GM19468 (cell line): Measurements from ENCODE around the gene MAPKAPK2.

Source experiments
- ATAC-seq: cut with Tn5 transposase; IDR thresholded peaks from one replicate; pipeline ENCODE4 v1.9.1; 2021; ENCODE audit warnings: mild to moderate bottlenecking, moderate library complexity, moderate number of reproducible peaks; ENCODE audit not compliant: unreplicated experiment; ENCODE audit errors: extremely low read depth

MAPKAPK2 gene

DNA sequence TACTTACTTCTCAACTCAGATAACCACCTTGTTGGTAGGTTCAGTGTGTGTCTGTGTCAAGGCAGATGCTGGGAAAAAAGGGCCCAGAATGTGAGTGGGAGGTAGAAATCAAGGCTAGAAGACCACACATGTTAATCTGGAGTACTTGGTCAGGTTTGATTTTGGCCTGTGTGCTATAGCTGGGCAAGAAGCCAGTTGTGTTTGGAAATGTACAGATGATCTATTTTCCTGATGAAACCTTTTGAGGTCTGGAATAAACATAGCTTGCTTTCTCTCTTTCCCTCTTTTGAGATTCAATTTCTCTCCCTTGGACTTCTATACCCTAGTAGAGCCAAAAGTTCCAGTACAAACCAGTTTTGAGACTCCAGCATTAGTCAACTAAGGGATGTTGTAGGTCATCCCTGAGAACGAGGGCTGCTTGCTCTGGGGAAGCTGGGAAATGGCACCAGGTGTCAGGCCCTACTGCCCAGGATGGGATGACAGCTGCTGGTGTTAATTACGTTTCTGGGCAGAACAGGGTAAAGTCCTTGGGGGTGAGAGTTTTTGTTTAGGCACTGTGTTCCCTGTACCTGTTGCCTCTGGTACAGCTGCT, 15.8 kb downstream of the MAPKAPK2 start:
- ATAC-seq = no peak

DNA sequence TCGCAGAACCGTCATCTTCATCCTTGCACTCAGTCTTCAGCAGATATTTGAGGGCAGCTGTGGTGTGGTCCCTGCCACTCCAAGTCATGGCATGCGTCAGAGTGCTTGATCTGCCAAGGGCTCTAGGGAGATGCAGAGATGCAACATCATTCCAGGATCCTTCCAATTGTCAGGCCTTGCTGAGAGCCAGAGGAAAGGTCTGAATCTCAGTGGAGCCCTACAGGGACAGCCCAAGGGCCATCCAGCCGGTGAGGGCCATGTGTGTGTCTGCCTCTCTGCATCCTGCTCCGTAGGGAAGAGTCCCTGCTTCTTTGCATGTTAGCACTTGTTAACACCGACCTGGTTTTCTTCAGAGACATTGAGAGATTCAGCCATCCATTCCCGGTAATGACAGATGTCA, 17.6 kb downstream of the MAPKAPK2 start:
- ATAC-seq = no peak

DNA sequence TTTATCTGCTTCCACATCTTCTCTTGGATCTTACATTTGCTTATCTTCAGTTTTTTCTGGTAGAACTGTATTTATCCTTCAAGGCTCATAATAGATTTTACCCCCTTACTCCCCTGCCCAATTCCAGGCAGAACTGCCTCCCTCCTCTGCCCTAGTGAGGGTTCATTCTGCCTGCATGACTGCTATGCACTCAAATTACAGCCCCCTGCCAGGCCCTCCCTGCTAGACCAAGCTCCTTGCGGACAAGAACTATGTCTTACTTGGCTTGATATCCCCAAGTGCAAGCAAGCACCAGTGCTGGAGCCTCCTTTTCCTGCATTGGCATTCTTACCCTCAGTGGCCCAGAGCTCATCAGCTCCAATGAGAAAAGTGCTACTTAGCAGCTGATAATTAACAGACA, 18.1 kb downstream of the MAPKAPK2 start:
- ATAC-seq = no peak

DNA sequence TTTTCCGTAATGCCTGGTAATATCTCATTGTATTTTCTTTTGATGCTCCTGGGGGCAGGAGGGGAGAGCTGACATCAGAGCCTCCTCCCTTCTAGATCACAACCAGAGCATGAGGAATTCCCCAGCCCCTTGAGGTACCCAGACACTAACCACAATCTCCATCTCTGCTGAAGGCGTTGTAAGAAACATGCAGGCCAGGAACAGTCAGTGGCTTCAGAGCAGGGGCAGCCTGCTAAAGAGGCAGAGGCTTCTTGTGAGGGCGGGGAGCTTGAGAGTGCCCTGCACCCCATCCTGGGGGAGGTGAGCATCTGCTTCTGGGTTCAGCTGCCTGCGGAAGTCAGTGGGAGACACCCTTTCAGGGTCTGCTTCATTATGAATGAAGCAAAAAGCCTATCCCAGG, 19.0 kb downstream of the MAPKAPK2 start:
- no peak for ATAC-seq

DNA sequence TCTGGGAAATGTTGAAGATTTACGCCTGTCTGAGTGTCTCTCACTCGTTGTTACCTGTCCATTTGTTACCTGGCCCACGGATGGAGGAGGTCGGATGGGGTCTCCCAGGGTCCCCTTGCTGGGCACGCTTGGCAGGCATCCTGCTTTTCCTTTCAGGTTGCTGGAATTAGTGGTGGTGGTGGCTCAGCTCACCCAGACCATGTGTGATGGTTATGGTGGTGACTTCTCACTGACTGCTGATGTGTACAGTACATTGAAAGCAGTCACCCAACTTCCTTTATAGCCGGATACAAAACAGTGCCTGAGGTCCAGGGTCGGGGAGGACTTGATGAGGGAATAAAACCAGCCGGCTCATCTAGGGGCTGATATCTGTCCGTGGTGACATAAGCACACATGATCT, 19.5 kb downstream of the MAPKAPK2 start:
- ATAC-seq = no peak

DNA sequence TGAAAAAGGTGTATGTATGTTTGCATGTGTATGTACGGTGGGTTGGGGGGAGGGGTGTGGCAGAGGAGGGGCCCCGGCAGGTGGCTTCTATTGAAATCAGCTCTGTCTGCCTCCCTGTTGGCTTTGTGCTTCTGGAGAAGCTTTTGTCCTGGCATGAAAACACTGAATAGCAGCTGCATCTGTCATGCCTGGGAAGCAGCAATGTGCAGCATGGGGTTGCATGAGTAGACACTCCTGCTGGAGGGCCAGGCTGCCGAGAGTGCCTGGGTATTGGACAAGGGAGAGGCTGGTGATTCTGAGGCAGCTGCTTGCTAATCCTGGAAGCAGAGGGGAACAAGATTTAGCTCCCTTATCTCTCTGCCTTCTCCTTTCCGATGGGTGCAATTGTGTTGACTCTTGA, 20.5 kb downstream of the MAPKAPK2 start:
- ATAC-seq = no peak

DNA sequence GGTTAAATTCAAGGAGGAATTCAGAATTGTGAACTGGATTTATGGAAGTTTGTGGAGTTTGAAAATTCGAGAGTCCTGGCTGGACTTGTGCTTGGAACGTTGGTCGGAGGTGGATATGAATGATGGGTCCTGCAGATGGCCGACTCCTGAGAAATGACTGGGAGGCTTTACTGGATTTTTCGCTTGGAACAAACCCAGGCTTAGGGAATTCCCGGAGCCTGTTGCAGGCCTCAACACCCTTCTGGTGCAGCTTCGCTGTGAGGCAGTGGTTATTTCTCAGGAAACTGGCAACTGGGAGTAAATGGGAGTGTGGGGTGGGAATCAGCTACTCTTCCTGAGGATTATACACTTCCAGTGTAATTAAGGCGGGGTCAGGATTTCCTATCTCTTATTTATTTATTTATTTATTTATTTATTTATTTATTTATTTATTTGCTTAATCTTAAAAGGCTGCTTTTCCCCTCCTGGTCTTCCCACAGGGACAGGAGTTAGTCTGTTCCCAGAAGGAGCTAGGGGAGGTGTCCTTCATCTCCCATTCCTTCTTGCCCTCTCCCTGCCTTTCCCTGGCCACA, 21.1 kb downstream of the MAPKAPK2 start:
- no peak for ATAC-seq

DNA sequence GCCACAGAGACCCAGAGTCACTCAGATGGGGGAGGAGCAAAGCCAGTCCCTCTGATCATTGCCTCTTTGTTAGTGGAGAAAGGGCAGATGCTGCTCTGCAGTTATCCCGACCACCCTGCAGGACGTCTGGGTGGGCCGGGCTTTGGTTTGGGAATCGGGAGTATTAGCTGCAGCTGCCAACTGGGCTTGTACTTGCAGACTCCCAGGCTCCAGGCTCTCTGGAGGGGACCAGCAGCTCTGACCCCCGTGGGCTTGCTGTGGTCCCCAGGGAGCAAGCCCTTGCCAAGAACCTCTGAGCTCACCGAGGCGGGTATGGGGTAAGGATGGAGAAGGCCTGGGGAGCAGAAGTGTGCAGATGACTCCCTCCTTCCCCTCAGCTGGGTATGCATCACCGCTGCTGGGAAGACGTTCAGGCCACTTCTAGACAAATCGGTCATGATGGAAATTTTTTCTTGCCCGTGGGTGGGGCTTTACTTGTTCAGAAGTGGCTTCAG, 21.6 kb downstream of the MAPKAPK2 start:
- no peak for ATAC-seq

DNA sequence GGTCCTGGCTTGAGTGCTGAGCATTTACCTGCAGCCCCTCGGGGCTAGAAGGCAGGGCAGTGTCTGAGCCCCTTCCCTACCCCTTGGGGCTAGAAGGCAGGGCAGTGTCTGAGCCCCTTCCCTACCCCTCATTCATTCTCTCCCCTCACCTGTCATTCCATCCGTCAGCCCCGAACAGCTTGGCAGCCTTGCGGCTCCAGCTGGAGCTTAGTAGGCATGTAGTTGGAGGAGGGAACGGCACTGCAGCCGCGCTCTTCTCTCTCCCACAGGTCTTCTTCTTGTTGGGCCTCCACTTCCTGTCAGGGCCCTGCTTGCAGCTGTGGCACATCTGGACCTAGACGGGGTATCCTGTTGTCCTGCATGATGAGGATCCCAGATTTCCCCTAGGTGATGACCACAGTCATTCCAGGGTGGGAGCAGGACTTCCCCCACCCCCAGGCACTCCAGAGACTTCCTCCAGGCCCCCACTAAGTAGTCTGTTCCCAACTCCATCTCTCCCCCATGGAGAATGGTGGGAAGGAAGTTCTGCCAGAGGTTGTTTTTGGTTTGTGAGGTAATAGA, 22.2 kb downstream of the MAPKAPK2 start:
- no peak for ATAC-seq

DNA sequence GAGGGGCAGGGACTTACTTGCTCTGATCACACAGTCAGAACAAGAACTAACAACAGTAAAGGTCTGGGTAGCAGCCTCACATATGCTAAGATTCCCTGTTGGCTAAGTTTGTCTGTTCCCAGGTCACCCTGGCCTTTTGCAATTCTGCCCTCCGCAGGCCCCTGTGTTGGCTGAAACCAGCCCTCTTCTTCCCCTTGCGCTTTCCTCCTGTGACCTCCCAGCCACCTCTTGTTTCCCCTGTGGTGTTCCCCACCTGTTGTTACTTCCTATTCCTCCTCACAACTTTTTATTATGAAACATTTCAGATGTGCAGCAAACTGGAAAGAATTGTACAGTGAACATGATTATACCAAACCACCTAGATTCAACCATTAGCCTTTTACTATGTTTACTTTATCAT, 23.4 kb downstream of the MAPKAPK2 start:
- peak; percentile 36 for ATAC-seq

DNA sequence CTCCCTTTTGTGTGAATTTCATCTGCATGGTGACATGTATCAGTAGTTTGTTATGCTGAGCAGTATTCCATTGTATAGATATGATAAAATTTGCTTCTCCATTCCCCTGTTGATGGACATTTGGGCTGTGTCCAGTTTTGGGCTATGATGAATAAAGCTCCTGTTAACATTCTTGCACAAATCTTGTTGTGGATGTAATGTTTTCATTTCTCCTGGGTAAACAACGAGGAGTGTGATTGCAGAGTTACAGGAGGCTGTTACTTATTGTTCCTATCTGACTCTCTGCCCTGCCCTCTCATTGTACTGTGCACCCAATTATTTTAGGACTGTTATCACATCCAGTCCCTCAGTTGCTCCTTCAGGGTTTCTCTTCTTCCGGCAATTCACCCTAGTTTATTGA, 24.2 kb downstream of the MAPKAPK2 start:
- no peak for ATAC-seq

DNA sequence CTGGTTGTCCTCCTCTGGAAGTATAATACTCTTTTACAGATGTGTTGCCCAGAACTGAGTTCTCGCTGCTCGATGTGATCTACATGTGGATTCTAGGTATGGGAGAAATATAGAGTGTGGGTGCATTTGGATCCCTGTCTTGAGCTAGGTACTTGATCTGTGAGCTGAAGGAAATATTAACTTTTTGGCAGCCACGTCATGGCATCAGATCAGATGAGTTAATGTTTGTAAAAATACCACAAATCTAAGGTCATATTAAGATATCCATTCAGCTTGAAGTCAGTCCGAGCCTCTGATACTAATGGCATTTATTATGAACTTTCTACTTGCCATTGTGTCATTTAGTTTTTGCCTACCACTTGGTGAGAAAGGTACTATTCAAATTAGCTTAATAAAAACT, 24.6 kb downstream of the MAPKAPK2 start:
- no peak for ATAC-seq

DNA sequence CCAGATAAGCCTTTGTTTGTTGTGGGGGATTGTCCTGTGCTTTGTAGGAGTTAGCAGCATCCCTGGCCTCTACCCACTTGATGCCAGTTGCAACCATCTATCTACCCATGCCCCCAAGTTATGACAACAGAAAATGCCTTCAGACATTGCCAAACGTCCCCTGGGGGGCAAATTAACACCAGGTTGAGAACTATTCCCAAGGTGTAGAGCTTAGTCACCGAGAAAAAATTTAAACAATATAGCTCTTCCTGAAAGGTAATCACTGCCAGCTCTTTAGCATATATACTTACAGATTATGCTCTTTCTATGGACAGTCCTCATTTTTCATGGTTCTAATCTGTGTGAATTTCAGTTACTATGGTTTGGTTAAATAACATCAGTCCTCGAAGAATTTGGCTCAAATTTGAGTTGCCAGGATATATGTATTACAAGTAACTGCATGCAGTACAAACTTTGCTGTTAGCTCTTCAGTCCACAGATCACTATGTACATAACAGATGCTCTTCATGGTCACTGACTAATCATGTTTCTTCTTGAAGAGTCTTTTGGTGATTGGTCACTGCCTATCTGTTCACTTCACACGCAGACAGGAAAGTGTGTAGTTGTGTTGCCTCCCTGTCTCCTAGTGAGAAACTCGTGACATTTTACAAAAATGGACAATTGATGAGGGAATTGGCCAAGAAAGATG, 25.2 kb downstream of the MAPKAPK2 start:
- ATAC-seq = no peak

DNA sequence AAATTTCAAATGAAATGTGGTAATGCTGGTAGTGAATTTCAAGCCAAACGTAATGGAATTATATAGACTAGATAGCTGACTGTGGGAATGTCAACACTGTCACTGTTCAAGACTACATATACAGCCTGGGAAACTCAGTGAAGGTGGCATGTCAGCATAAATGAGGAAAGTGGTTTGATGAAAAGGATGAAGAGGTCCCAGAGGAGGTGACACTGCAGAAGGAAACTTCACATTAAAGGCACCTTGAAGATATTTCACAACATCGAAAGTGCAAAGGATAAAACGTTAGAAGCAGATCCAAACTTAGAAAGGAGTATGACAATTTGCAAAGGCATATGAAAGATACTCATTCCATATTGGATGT, 25.7 kb downstream of the MAPKAPK2 start:
- ATAC-seq = no peak

DNA sequence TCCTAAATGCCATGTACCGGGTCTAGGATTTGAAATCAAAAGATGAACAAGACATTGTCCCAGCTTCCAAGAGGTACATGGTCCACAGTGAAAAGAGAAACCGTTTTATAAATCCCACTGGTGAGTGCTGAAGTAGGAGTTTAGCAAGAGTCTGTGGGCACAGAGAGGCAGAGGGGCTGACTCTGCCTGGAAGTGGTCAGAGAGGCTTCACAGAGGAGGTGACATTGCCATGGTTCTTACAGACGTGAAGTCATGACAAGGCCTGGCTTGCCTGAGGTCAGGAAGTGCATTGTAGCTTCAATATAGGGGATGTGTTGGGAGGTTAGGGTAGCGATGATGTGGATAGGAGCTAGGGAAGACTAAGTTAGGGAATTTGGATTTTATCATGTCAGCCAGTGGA, 28.4 kb downstream of the MAPKAPK2 start:
- ATAC-seq = no peak

DNA sequence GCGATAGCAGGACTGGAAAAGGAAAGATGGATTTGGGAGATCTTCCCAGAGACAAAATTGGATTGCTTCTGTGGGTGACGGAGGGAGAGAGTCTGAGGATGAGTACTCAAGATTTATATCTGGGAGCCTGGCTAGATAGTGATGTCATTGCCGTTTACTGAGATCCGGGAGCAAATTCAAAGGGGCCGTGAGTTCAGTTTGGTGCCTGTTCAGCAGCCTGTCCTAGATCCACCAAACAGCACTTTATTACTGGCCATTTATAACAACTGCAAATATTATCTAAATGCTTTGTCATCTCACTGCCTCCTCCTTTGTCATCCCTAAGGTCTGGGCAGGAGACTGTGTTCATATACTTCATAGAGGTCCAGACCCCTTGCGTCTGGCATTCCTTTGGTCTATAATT, 29.2 kb downstream of the MAPKAPK2 start:
- ATAC-seq = no peak

DNA sequence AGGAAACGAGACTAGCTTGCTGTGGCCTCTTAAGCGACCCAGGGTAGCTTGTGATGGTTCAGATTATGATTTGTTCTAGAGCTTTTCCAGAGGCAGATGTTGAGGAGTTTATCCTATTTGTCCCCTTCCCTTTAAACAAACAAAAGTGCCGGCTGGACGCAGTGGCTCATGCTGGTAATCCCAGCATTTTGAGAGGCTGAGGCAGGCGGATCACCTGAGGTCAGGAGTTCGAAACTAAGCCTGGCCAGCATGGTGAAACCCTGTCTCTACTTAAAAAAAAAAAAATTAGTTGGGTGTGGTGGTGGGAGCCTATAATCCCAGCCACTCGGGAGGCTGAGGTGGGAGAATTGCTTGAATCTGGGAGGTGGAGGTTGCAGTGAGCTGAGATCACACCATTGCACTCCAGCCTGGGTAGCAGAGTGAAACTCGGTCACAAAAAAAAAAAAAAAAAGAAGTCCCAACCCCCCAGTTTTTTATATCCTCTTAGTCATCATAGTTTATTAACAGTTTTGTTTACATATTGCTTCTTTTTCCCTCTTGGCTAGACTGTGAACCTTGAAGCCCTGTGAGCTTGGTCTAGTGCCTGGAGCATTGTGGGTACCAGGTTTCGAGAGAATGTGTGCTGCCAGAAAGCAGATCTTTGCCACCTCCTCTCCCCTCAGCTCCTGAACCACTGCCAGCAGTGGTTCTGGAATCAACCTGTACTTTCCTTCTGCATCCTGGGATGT, 29.8 kb downstream of the MAPKAPK2 start:
- ATAC-seq = no peak

DNA sequence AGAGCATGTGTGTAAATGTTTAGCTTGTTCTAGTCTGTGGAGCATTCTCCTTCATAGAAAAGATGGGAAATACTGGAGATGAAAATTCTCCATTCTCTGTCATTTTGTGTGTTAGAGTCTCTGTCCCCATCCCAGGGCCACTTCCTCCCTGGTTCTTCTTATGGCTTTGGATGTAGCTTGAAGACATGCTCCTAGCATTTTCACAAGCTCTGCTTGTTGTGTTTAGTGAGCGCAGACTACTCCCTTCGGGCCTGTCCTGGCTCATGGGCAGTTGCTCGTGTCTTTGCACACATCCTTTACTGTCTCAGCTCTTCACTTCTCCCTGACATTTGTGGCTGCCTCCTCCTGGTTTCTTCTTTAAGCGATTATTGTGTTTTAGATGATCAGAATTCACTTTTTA, 30.4 kb downstream of the MAPKAPK2 start:
- no peak for ATAC-seq

DNA sequence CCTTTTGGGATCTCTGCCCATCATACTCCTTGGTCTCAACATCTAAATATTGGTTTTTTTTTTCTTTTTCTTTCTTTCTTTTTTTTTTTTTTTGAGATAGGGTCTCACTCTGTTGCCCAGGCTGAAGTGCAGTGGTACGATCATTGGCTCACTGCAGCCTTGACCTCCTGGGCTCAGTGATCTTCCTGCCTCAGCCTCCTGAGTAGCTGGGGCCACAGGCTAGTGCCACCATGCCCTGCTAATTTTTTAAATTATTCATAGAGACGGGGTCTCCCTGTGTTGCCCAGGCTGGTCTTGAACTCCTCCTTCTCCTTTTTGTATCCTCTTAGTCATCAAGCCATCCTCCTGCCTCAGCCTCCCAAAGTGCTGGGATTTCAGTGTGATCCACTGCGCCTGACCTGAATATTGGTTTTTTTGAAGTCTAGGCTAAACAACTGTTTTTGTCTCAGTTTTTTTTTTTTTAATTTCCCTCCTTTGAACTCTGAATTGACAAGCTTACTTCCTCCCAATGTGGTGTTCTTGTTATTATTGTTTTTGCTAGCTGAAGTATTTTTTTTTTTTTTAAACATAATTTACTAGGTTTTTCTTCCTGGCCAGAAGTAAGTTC, 30.9 kb downstream of the MAPKAPK2 start:
- no peak for ATAC-seq

DNA sequence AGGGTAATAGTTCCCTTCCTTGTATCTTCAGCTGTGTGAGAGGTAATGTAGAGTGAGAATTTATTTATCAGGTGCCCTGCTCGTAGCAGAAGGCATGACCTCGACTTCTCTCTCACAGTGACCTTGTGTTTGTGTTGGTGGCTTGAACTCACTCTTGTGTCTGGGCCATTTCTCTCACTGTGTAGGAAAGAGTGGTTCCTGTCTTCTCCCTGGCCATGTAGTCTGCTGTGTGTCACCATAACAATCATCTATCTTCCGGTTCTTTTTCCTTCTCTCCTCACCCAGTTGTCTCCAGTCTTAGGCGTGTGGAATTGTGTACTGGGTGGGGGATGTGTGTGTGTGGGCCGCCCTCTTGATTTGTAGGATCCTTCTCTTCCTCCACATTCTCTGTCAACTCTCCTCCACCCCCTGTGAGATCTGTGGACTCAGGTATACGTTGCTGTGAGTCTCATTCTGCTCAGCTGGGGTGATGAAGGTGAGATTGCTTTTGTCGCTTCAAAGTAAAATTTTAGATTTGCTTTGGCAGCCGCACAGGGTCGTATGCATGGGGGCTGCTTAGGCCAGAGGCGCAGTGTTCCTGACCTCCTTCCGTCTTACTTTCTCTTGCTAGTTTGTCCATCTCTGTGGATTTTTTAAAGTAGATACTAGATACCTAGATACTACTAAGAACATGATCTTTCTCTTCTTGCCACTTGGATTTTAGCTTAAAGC, 31.6 kb downstream of the MAPKAPK2 start:
- no peak for ATAC-seq
